HepG2 (cell line): ENCODE measurements around the gene KLHL13. TPM values are rescaled to one million over a fixed set of nuclear protein-coding genes. Genes with fewer than 3 reads are reported as not detected.

Experiments
- ATAC-seq: fragments of 200-7000 bp; cut with Tn5 transposase; 3 replicates; pipeline ENCODE4 v1.9.1; 2020; ENCODE audit warnings: mild to moderate bottlenecking, moderate library complexity
- BruUV-seq: library from RNA; stranded (reverse); fragments of 400-500 nt; replicated peaks from 2 replicates; lab custom pipeline; 2021; lab: Mats Ljungman, UMichigan
- CTCF ChIA-PET: fragments of 300-600 bp; formaldehyde crosslinking; extraction: SDS; loops from one replicate; lab custom pipeline; 2021; ENCODE audit warnings: low total read pairs, inconsistent platforms, low intra/inter-chr PET ratio; lab: Yijun Ruan, JAX
- POLR2A ChIA-PET: fragments of 350-600 bp; sonication (Branson Sonifier 250); formaldehyde crosslinking; loops from one replicate; lab custom pipeline; 2020; ENCODE audit warnings: antibody characterized with exemption, inconsistent platforms; lab: Yijun Ruan, JAX
- DNase-seq: peaks from one replicate; pipeline ENCODE4 v3.0.0-alpha.2; 2015; ENCODE audit warnings: low spot score
- FAIRE-seq: peaks from 3 replicates; lab custom pipeline; 2011; peaks lifted over from hg19 to GRCh38; lab: Jason Lieb, UNC
- H2AFZ ChIP-seq: one replicate; pipeline ENCODE4 v1.6.1; 2011; ENCODE audit warnings: low read length, inconsistent platforms
- H3K27ac ChIP-seq: fragments of 300-600 bp; 3 replicates; pipeline ENCODE4 v1.8.0; 2011; ENCODE audit warnings: mixed run types, mild to moderate bottlenecking, mixed read lengths, low read length, inconsistent platforms; ENCODE audit not compliant: insufficient read depth; ENCODE audit errors: extremely low read length
- H3K27me3 ChIP-seq, 2 experiments: fragments of 200-600 bp in 1 of 2; 2 replicates in 1 of 2; 3 replicates in 1 of 2; pipeline versions ENCODE4 v1.6.0 to v1.8.0; 2011; ENCODE audit warnings: low read length in 2 of 2, mild to moderate bottlenecking in 2 of 2, moderate library complexity in 2 of 2, inconsistent platforms in 1 of 2; ENCODE audit not compliant: insufficient read depth in 2 of 2, control insufficient read depth in 1 of 2
- H3K36me3 ChIP-seq, 2 experiments: fragments of 200-600 bp in 1 of 2; replicated peaks in 1 of 2; 2 replicates in 1 of 2; 3 replicates in 1 of 2; pipeline versions ENCODE4 v1.5.1 to v1.8.0; 2011; ENCODE audit warnings: low read length in 2 of 2, inconsistent platforms in 1 of 2; ENCODE audit not compliant: insufficient read depth in 2 of 2, control insufficient read depth in 1 of 2
- H3K4me1 ChIP-seq: 2 replicates; pipeline ENCODE4 v1.5.1; 2012; ENCODE audit warnings: low read length, inconsistent platforms; ENCODE audit not compliant: insufficient read depth
- H3K4me2 ChIP-seq: 2 replicates; pipeline ENCODE4 v1.6.0; 2011; ENCODE audit warnings: low read depth, low read length, inconsistent platforms
- H3K4me3 ChIP-seq, 3 experiments: fragments of 200-600 bp in 1 of 3; sonication (generic), shearing (Covaris generic) in 1 of 3; replicated peaks in 1 of 3; 2 replicates each; pipeline ENCODE4 v1.5.1; 2011 to 2016; ENCODE audit warnings: low read length in 3 of 3, inconsistent platforms in 2 of 3, low read depth in 2 of 3, mild to moderate bottlenecking in 2 of 3, control low read depth in 1 of 3, mixed read lengths in 1 of 3; ENCODE audit not compliant: insufficient read depth in 1 of 3
- H3K79me2 ChIP-seq: one replicate; pipeline ENCODE4 v1.6.1; 2011; ENCODE audit warnings: low read length, inconsistent platforms; ENCODE audit not compliant: insufficient read depth
- H3K9ac ChIP-seq: 2 replicates; pipeline ENCODE4 v1.6.0; 2011; ENCODE audit warnings: mild to moderate bottlenecking, low read depth, low read length, inconsistent platforms; ENCODE audit not compliant: insufficient read depth
- H3K9me3 ChIP-seq: 2 replicates; pipeline ENCODE4 v1.5.1; 2012; ENCODE audit warnings: mild to moderate bottlenecking, low read length
- H4K20me1 ChIP-seq: 2 replicates; pipeline ENCODE4 v1.6.0; 2011; ENCODE audit warnings: inconsistent platforms, mild to moderate bottlenecking, low read length, moderate library complexity; ENCODE audit not compliant: insufficient read depth
- EEA1 ChIP-seq: sonication (generic); formaldehyde crosslinking; IDR thresholded peaks from 2 replicates; pipeline ENCODE4 v1.5.1; 2020; ENCODE audit warnings: mild to moderate bottlenecking, missing genetic modification reagents, borderline replicate concordance
- FOSL1 ChIP-seq: sonication (generic); formaldehyde crosslinking; IDR thresholded peaks from 2 replicates; pipeline ENCODE4 v1.9.0; 2021; ENCODE audit warnings: missing genetic modification reagents, borderline replicate concordance
- KLF12 ChIP-seq: sonication (generic); formaldehyde crosslinking; IDR thresholded peaks from 2 replicates; pipeline ENCODE4 v1.4.0; 2020; ENCODE audit warnings: missing genetic modification reagents, borderline replicate concordance
- MBNL3 ChIP-seq: fragments of 250-450 bp; sonication (Bioruptor Pico); conservative IDR thresholded peaks from 2 replicates; pipeline ENCODE4 v1.8.0; 2022; ENCODE audit warnings: mild to moderate bottlenecking, inconsistent platforms
- NR2F6 ChIP-seq, 2 experiments: IDR thresholded peaks; 2 replicates each; pipeline ENCODE4 v1.6.1; 2016; ENCODE audit warnings: antibody characterized with exemption in 1 of 2, mild to moderate bottlenecking in 1 of 2
- PHF8 ChIP-seq: sonication (generic); formaldehyde crosslinking; IDR thresholded peaks from 2 replicates; pipeline ENCODE4 v1.5.0; 2020; ENCODE audit warnings: missing genetic modification reagents
- SOX5 ChIP-seq: IDR thresholded peaks from 2 replicates; pipeline ENCODE4 v1.6.1; 2016; ENCODE audit warnings: borderline replicate concordance
- ZNF724P ChIP-seq: sonication (generic); formaldehyde crosslinking; IDR thresholded peaks from 2 replicates; pipeline ENCODE4 v1.8.0; 2022; ENCODE audit warnings: missing genetic modification reagents, borderline replicate concordance
- WGBS: methylation state at CpG from one replicate; pipeline ENCODE4 v1.1.6; 2017; ENCODE audit warnings: low lambda C conversion rate; 5-methylcytosine and 5-hydroxymethylcytosine counted together
- in situ Hi-C: cut with HindIII; loops from 2 replicates; pipeline ENCODE4 v1.10.0; 2017; ENCODE audit warnings: low pct_unique_long_range_greater_than_20kb; ENCODE audit not compliant: extremely low pct_ligation_motif_present
- intact Hi-C: fragments of 100-400 bp; cut with micrococcal nuclease; formaldehyde crosslinking; loops from one replicate; pipeline ENCODE4 v1.10.0; 2022; ENCODE audit not compliant: unreplicated experiment
- polyA plus RNA-seq, 8 experiments: library from polyadenylated mRNA; depleted of rRNA in 3 of 8; stranded (reverse) in 7 of 8; unstranded in 1 of 8; fragments of >200 nt; fragmentation: Illumina TruSeq in 4 of 8; extraction: Trizol in 4 of 8; gene quantifications; 2 replicates each; pipeline versions ENCODE4 v1.2.1 to v1.2.3, GENCODE V29; 2011 to 2016; ENCODE audit warnings: low read depth in 4 of 8, missing spikeins in 1 of 8, mixed read lengths in 1 of 8; ENCODE audit not compliant: insufficient read depth in 1 of 8
- total RNA-seq, 5 experiments: library from RNA; depleted of rRNA; stranded (reverse); fragments of >200 nt; fragmentation: Illumina TruSeq; extraction: Trizol; gene quantifications; 2 replicates each; pipeline ENCODE4 v1.2.3, GENCODE V29; 2016; ENCODE audit warnings: low read depth in 1 of 5
- TF ChIP-seq, protein P1 (sequence below): sonication (generic); formaldehyde crosslinking; IDR thresholded peaks from 2 replicates; pipeline ENCODE4 v1.9.0; 2021; ENCODE audit warnings: missing genetic modification reagents, mild to moderate bottlenecking, borderline replicate concordance
- TF ChIP-seq, protein P2 (sequence below): sonication (generic); formaldehyde crosslinking; IDR thresholded peaks from 2 replicates; pipeline ENCODE4 v1.5.1; 2020; ENCODE audit warnings: missing genetic modification reagents, mild to moderate bottlenecking, borderline replicate concordance
- TF ChIP-seq, protein P3 (sequence below): sonication (generic); formaldehyde crosslinking; IDR thresholded peaks from 2 replicates; pipeline ENCODE4 v1.9.0; 2021; ENCODE audit warnings: missing genetic modification reagents, borderline replicate concordance
- TF ChIP-seq, protein P4 (sequence below): sonication (generic); formaldehyde crosslinking; IDR thresholded peaks from 2 replicates; pipeline ENCODE4 v1.4.0; 2020; ENCODE audit warnings: mild to moderate bottlenecking, missing genetic modification reagents
- TF ChIP-seq, protein P5 (sequence below): sonication (generic); formaldehyde crosslinking; IDR thresholded peaks from 2 replicates; pipeline ENCODE4 v1.5.0; 2020; ENCODE audit warnings: mild to moderate bottlenecking, missing genetic modification reagents
- TF ChIP-seq, protein P6 (sequence below): sonication (generic); formaldehyde crosslinking; IDR thresholded peaks from 2 replicates; pipeline ENCODE4 v1.5.1; 2020; ENCODE audit warnings: missing genetic modification reagents, mild to moderate bottlenecking, borderline replicate concordance
- TF ChIP-seq, protein P7 (sequence below): sonication (generic); formaldehyde crosslinking; IDR thresholded peaks from 2 replicates; pipeline ENCODE4 v1.4.0; 2020; ENCODE audit warnings: low read depth, mild to moderate bottlenecking, missing genetic modification reagents

KLHL13 gene
- total and polyA plus RNA-seq, 2 of the 13 experiments (the other 11 are each of a cell fraction or from before 2014, with no cell fraction given): 0.28 to 1.6 TPM

DNA sequence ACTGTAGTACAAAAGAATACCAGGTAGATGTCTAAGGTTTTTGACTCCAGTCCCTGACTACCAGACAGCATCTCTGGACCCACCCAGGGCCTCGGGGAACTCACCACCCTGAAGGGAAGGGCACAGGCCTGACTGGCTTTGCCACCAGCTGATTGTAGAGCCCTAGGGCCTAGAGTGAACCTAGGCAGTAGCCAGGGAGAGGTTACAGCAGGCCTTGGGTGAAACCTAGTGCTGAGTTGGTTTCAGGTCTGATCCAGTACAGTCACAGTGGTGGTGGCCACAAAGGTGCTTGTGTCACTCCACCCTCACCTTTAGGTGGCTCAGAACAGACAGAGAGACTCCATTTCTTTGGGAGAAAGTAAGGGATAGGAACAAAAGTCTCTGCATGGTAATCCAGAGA, 244.8 kb downstream of the KLHL13 start:
- ATAC-seq: no peak
- Histone ChIP-seq H3K27ac (no peak overlapping the region), H3K4me3 (no peak overlapping the region), H3K27me3 (no peaks in the 10 kb centered on the region), H3K4me2 (no peak overlapping the region), H3K9ac (no peak overlapping the region), H3K79me2 (no peaks in the 10 kb centered on the region), H3K36me3 (no peaks in the 10 kb centered on the region), H3K9me3 (no peaks in the 10 kb centered on the region), H3K4me1 (no peaks in the 10 kb centered on the region), H4K20me1 (no peaks in the 10 kb centered on the region), H2AFZ (no peak overlapping the region)
- ChIA-PET CTCF (no interaction called here), POLR2A (no interaction called here)
- DNase-seq: no peak
- BruUV-seq: no TSS peak
- intact Hi-C loops (no loop called here), in situ Hi-C loops (no loop called here)
- FAIRE-seq: no peak
- WGBS: no CpG with 5 or more reads among the region's 1 CpG
- no peak for TF ChIP-seq FOSL1
- TF ChIP-seq, protein P1, sequence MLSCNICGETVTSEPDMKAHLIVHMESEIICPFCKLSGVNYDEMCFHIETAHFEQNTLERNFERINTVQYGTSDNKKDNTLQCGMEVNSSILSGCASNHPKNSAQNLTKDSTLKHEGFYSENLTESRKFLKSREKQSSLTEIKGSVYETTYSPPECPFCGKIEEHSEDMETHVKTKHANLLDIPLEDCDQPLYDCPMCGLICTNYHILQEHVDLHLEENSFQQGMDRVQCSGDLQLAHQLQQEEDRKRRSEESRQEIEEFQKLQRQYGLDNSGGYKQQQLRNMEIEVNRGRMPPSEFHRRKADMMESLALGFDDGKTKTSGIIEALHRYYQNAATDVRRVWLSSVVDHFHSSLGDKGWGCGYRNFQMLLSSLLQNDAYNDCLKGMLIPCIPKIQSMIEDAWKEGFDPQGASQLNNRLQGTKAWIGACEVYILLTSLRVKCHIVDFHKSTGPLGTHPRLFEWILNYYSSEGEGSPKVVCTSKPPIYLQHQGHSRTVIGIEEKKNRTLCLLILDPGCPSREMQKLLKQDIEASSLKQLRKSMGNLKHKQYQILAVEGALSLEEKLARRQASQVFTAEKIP (CRISPR knock-in tag): no peak
- TF ChIP-seq SOX5 (CRISPR knock-in tag): no peak
- TF ChIP-seq, protein P2, sequence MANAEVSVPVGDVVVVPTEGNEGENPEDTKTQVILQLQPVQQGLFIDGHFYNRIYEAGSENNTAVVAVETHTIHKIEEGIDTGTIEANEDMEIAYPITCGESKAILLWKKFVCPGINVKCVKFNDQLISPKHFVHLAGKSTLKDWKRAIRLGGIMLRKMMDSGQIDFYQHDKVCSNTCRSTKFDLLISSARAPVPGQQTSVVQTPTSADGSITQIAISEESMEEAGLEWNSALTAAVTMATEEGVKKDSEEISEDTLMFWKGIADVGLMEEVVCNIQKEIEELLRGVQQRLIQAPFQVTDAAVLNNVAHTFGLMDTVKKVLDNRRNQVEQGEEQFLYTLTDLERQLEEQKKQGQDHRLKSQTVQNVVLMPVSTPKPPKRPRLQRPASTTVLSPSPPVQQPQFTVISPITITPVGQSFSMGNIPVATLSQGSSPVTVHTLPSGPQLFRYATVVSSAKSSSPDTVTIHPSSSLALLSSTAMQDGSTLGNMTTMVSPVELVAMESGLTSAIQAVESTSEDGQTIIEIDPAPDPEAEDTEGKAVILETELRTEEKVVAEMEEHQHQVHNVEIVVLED: no peak
- TF ChIP-seq, protein P3, sequence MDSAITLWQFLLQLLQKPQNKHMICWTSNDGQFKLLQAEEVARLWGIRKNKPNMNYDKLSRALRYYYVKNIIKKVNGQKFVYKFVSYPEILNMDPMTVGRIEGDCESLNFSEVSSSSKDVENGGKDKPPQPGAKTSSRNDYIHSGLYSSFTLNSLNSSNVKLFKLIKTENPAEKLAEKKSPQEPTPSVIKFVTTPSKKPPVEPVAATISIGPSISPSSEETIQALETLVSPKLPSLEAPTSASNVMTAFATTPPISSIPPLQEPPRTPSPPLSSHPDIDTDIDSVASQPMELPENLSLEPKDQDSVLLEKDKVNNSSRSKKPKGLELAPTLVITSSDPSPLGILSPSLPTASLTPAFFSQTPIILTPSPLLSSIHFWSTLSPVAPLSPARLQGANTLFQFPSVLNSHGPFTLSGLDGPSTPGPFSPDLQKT (CRISPR knock-in tag): no peak
- TF ChIP-seq ZNF724P: no peak
- TF ChIP-seq PHF8 (CRISPR knock-in tag): no peak
- TF ChIP-seq, protein P4, sequence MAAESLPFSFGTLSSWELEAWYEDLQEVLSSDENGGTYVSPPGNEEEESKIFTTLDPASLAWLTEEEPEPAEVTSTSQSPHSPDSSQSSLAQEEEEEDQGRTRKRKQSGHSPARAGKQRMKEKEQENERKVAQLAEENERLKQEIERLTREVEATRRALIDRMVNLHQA (CRISPR knock-in tag): no peak
- no peak for TF ChIP-seq MBNL3 (CRISPR knock-in tag)
- TF ChIP-seq KLF12 (CRISPR knock-in tag): no peak
- TF ChIP-seq, protein P5, sequence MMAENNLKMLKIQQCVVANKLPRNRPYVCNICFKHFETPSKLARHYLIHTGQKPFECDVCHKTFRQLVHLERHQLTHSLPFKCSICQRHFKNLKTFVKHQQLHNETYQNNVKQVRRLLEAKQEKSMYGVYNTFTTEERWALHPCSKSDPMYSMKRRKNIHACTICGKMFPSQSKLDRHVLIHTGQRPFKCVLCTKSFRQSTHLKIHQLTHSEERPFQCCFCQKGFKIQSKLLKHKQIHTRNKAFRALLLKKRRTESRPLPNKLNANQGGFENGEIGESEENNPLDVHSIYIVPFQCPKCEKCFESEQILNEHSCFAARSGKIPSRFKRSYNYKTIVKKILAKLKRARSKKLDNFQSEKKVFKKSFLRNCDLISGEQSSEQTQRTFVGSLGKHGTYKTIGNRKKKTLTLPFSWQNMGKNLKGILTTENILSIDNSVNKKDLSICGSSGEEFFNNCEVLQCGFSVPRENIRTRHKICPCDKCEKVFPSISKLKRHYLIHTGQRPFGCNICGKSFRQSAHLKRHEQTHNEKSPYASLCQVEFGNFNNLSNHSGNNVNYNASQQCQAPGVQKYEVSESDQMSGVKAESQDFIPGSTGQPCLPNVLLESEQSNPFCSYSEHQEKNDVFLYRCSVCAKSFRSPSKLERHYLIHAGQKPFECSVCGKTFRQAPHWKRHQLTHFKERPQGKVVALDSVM: no peak
- no peak for TF ChIP-seq NR2F6 (IDR thresholded peaks at IDR 0.05)
- TF ChIP-seq NR2F6 (CRISPR knock-in tag; IDR thresholded peaks at IDR 0.05): no peak
- TF ChIP-seq, protein P6, sequence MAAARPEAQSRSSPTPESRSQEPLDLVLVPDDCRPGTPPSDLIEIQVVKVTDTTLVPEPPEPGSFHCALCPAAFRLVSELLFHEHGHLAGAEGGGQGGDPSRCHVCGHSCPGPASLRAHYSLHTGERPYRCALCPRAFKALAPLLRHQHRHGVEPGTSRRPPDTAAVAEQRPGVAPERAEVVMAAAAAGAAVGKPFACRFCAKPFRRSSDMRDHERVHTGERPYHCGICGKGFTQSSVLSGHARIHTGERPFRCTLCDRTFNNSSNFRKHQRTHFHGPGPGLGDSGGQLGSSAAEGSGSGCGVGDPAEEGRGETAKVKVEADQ (CRISPR knock-in tag): no peak
- TF ChIP-seq EEA1 (CRISPR knock-in tag): no peak
- TF ChIP-seq, protein P7, sequence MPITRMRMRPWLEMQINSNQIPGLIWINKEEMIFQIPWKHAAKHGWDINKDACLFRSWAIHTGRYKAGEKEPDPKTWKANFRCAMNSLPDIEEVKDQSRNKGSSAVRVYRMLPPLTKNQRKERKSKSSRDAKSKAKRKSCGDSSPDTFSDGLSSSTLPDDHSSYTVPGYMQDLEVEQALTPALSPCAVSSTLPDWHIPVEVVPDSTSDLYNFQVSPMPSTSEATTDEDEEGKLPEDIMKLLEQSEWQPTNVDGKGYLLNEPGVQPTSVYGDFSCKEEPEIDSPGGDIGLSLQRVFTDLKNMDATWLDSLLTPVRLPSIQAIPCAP (CRISPR knock-in tag): no peak
